IMR-90 (cell line): ENCODE measurements around the gene PDLIM4. TPM values are rescaled to one million over a fixed set of nuclear protein-coding genes. Genes with fewer than 3 reads are reported as not detected.

Experiments used
- ATAC-seq: fragments of 200-7000 bp; cut with Tn5 transposase; 2 replicates; pipeline ENCODE4 v1.9.1; 2020; ENCODE audit warnings: low read depth, mild to moderate bottlenecking, moderate library complexity
- BruUV-seq: library from RNA; stranded (reverse); fragments of 400-500 nt; replicated peaks from 2 replicates; lab custom pipeline; 2021; lab: Mats Ljungman, UMichigan
- CTCF ChIA-PET: fragments of 300-600 bp; formaldehyde crosslinking; extraction: SDS; loops from one replicate; lab custom pipeline; 2021; ENCODE audit warnings: antibody characterized with exemption; lab: Yijun Ruan, JAX
- POLR2A ChIA-PET: fragments of 300-600 bp; sonication (Branson Sonifier 250); formaldehyde crosslinking; loops from one replicate; lab custom pipeline; 2022; ENCODE audit warnings: antibody characterized with exemption; ENCODE audit not compliant: unreplicated experiment; lab: Charles Lee
- DNase-seq: peaks from one replicate; pipeline ENCODE4 v3.0.0; 2013
- H2AFZ ChIP-seq: replicated peaks from 2 replicates; pipeline ENCODE3; 2013; ENCODE audit warnings: low read length, mild to moderate bottlenecking; ENCODE audit not compliant: poor library complexity
- H2AK5ac ChIP-seq: 2 replicates; pipeline ENCODE4 v1.6.1; 2013; ENCODE audit warnings: low read depth, low read length, inconsistent platforms
- H2AK9ac ChIP-seq: replicated peaks from 2 replicates; pipeline ENCODE3; 2013; ENCODE audit warnings: mild to moderate bottlenecking, low read depth, low read length, moderate library complexity; ENCODE audit not compliant: poor library complexity
- H2BK120ac ChIP-seq: 2 replicates; pipeline ENCODE4 v1.6.1; 2013; ENCODE audit warnings: low read depth, low read length, inconsistent platforms
- H2BK15ac ChIP-seq: 3 replicates; pipeline ENCODE4 v1.6.1; 2013; ENCODE audit warnings: low read depth, low read length, inconsistent platforms
- H2BK20ac ChIP-seq: 2 replicates; pipeline ENCODE4 v1.6.1; 2013; ENCODE audit warnings: low read depth, mild to moderate bottlenecking, inconsistent platforms, low read length, moderate library complexity
- H2BK5ac ChIP-seq: 2 replicates; pipeline ENCODE4 v1.6.1; 2013; ENCODE audit warnings: mild to moderate bottlenecking, low read depth, low read length, inconsistent platforms; ENCODE audit not compliant: poor library complexity, severe bottlenecking
- H3K14ac ChIP-seq: replicated peaks from 2 replicates; pipeline ENCODE4 v1.6.1; 2013; ENCODE audit warnings: low read depth, low read length, inconsistent platforms
- H3K18ac ChIP-seq: 2 replicates; pipeline ENCODE4 v1.6.1; 2013; ENCODE audit warnings: low read depth, low read length, control low read depth
- H3K23ac ChIP-seq: 2 replicates; pipeline ENCODE4 v1.6.1; 2013; ENCODE audit warnings: low read depth, low read length, inconsistent platforms
- H3K27ac ChIP-seq: 2 replicates; pipeline ENCODE4 v1.5.1; 2013; ENCODE audit warnings: mild to moderate bottlenecking, control low read depth, low read length; ENCODE audit not compliant: insufficient read depth
- H3K27me3 ChIP-seq: 2 replicates; pipeline ENCODE4 v1.6.1; 2013; ENCODE audit warnings: low read length; ENCODE audit not compliant: control insufficient read depth, insufficient read depth
- H3K36me3 ChIP-seq: 2 replicates; pipeline ENCODE4 v1.6.1; 2013; ENCODE audit warnings: low read length, mixed read lengths; ENCODE audit not compliant: control insufficient read depth, insufficient read depth
- H3K4ac ChIP-seq: 2 replicates; pipeline ENCODE4 v1.6.1; 2013; ENCODE audit warnings: low read depth, low read length, inconsistent platforms
- H3K4me1 ChIP-seq: 2 replicates; pipeline ENCODE4 v1.6.1; 2013; ENCODE audit warnings: low read length, mixed read lengths; ENCODE audit not compliant: control insufficient read depth, insufficient read depth
- H3K4me2 ChIP-seq: 2 replicates; pipeline ENCODE4 v1.6.1; 2013; ENCODE audit warnings: low read depth, mild to moderate bottlenecking, control low read depth, low read length, moderate library complexity
- H3K4me3 ChIP-seq: 2 replicates; pipeline ENCODE4 v1.5.1; 2013; ENCODE audit warnings: low read depth, mild to moderate bottlenecking, control low read depth, low read length, moderate library complexity; ENCODE audit not compliant: insufficient read depth
- H3K56ac ChIP-seq: 2 replicates; pipeline ENCODE4 v1.6.1; 2013; ENCODE audit warnings: low read length, inconsistent platforms; ENCODE audit not compliant: insufficient read depth; ENCODE audit errors: extremely low read depth
- H3K79me1 ChIP-seq, 2 experiments: 2 replicates each; pipeline ENCODE4 v1.6.1; 2013; ENCODE audit warnings: low read length in 2 of 2, inconsistent platforms in 1 of 2, low read depth in 1 of 2
- H3K9ac ChIP-seq: 2 replicates; pipeline ENCODE4 v1.6.1; 2013; ENCODE audit warnings: low read depth, low read length, control low read depth
- H3K9me1 ChIP-seq: 2 replicates; pipeline ENCODE4 v1.6.1; 2013; ENCODE audit warnings: low read length, inconsistent platforms; ENCODE audit not compliant: insufficient read depth
- H3K9me3 ChIP-seq: 2 replicates; pipeline ENCODE4 v1.6.1; 2013; ENCODE audit warnings: low read length; ENCODE audit not compliant: control insufficient read depth, insufficient read depth
- H4K20me1 ChIP-seq: 2 replicates; pipeline ENCODE4 v1.6.1; 2013; ENCODE audit warnings: low read length, inconsistent platforms; ENCODE audit not compliant: insufficient read depth
- H4K5ac ChIP-seq: 2 replicates; pipeline ENCODE4 v1.6.1; 2013; ENCODE audit warnings: mild to moderate bottlenecking, low read depth, low read length, control low read depth
- H4K8ac ChIP-seq, 2 experiments: 2 replicates each; pipeline ENCODE4 v1.6.1; 2013; ENCODE audit warnings: low read depth in 2 of 2, low read length in 2 of 2, control low read depth in 1 of 2, inconsistent platforms in 1 of 2
- H4K91ac ChIP-seq: 2 replicates; pipeline ENCODE4 v1.6.1; 2013; ENCODE audit warnings: low read depth, low read length, inconsistent platforms; ENCODE audit not compliant: insufficient read depth
- BHLHE40 ChIP-seq: fragments of 150-350 bp; IDR thresholded peaks from 2 replicates; pipeline ENCODE4 v1.6.1; 2016; ENCODE audit warnings: mild to moderate bottlenecking, low read depth, low read length
- CEBPB ChIP-seq: IDR thresholded peaks from 2 replicates; pipeline ENCODE4 v1.6.1; 2012; ENCODE audit warnings: low read depth, low read length, improper control_type of control experiment
- CHD1 ChIP-seq: IDR thresholded peaks from 2 replicates; pipeline ENCODE4 v1.6.1; 2012; ENCODE audit warnings: low read depth, low read length, improper control_type of control experiment
- FOS ChIP-seq: fragments of 150-350 bp; IDR thresholded peaks from 2 replicates; pipeline ENCODE4 v1.6.1; 2016; ENCODE audit warnings: low read depth, low read length
- MAFK ChIP-seq: IDR thresholded peaks from 2 replicates; pipeline ENCODE4 v1.6.1; 2012; ENCODE audit warnings: low read depth, low read length, improper control_type of control experiment
- MAZ ChIP-seq: IDR thresholded peaks from 2 replicates; pipeline ENCODE4 v1.6.1; 2012; ENCODE audit warnings: low read depth, mild to moderate bottlenecking, low read length, improper control_type of control experiment, moderate library complexity, borderline replicate concordance
- MXI1 ChIP-seq: IDR thresholded peaks from 2 replicates; pipeline ENCODE4 v1.6.1; 2012; ENCODE audit warnings: low read depth, mild to moderate bottlenecking, low read length, moderate library complexity, borderline replicate concordance
- NFE2L2 ChIP-seq: fragments of 150-350 bp; IDR thresholded peaks from 2 replicates; pipeline ENCODE4 v1.6.1; 2016; ENCODE audit warnings: low read depth, mild to moderate bottlenecking, low read length
- POLR2A ChIP-seq: IDR thresholded peaks from 2 replicates; pipeline ENCODE4 v1.6.1; 2012; ENCODE audit warnings: mild to moderate bottlenecking, low read depth, low read length
- RCOR1 ChIP-seq: IDR thresholded peaks from 2 replicates; pipeline ENCODE4 v1.6.1; 2012; ENCODE audit warnings: mild to moderate bottlenecking, low read length, improper control_type of control experiment; ENCODE audit not compliant: insufficient replicate concordance
- RFX5 ChIP-seq: IDR thresholded peaks from 2 replicates; pipeline ENCODE4 v1.8.0; 2012; ENCODE audit warnings: low read depth, mild to moderate bottlenecking, low read length, moderate library complexity
- SMC3 ChIP-seq: fragments of 150-350 bp; IDR thresholded peaks from 2 replicates; pipeline ENCODE4 v1.6.1; 2016; ENCODE audit warnings: low read depth, mild to moderate bottlenecking, antibody characterized with exemption, low read length, moderate library complexity
- WGBS, 2 experiments: methylation state at CpG; one replicate each; pipeline versions ENCODE4 v1.1.5 to v1.1.7; 2013; ENCODE audit warnings: missing lambda C conversion rate in 2 of 2; ENCODE audit not compliant: insufficient read length in 1 of 2; ENCODE audit errors: extremely low coverage in 2 of 2; 5-methylcytosine and 5-hydroxymethylcytosine counted together
- dilution Hi-C: fragments of 300-500 bp; cut with HindIII; formaldehyde crosslinking; loops from one replicate; pipeline ENCODE4 v1.14.3; 2018; ENCODE audit warnings: low sequenced_read_pairs; ENCODE audit not compliant: unreplicated experiment
- in situ Hi-C: fragments of 300-500 bp; cut with MboI; formaldehyde crosslinking; loops from 3 replicates; pipeline ENCODE4 v1.14.3; 2019; ENCODE audit warnings: low sequenced_read_pairs, inconsistent platforms, mixed read lengths
- intact Hi-C: fragments of 100-400 bp; cut with micrococcal nuclease; formaldehyde crosslinking; loops from 2 replicates; pipeline ENCODE4 v1.10.0; 2022
- polyA plus RNA-seq, 3 experiments: library from polyadenylated mRNA; depleted of rRNA; stranded (reverse); fragments of >200 nt; gene quantifications; 2 replicates each; pipeline ENCODE4 v1.2.3, GENCODE V29; 2012; ENCODE audit warnings: low replicate concordance in 1 of 3
- total RNA-seq: library from RNA; depleted of rRNA; stranded (reverse); fragments of >200 nt; gene quantifications from 2 replicates; pipeline ENCODE4 v1.2.3, GENCODE V29; 2012
- TF ChIP-seq, protein P1 (sequence below): fragments of 150-350 bp; IDR thresholded peaks from 2 replicates; pipeline ENCODE4 v1.6.1; 2017; ENCODE audit warnings: mild to moderate bottlenecking, antibody characterized with exemption, low read length, low read depth
- TF ChIP-seq, protein P2 (sequence below): fragments of 150-350 bp; IDR thresholded peaks from 2 replicates; pipeline ENCODE4 v1.6.1; 2016; ENCODE audit warnings: low read depth, mild to moderate bottlenecking, low read length, moderate library complexity, borderline replicate concordance
- TF ChIP-seq, protein P3 (sequence below): conservative IDR thresholded peaks from 2 replicates; pipeline ENCODE4 v1.5.1; 2012; ENCODE audit warnings: mild to moderate bottlenecking, low read depth, low read length, improper control_type of control experiment

The PDLIM4 gene
- total and polyA plus RNA-seq, 2 of the 4 experiments (the other 2 are of a cell fraction) = 61.1 to 214 TPM

DNA sequence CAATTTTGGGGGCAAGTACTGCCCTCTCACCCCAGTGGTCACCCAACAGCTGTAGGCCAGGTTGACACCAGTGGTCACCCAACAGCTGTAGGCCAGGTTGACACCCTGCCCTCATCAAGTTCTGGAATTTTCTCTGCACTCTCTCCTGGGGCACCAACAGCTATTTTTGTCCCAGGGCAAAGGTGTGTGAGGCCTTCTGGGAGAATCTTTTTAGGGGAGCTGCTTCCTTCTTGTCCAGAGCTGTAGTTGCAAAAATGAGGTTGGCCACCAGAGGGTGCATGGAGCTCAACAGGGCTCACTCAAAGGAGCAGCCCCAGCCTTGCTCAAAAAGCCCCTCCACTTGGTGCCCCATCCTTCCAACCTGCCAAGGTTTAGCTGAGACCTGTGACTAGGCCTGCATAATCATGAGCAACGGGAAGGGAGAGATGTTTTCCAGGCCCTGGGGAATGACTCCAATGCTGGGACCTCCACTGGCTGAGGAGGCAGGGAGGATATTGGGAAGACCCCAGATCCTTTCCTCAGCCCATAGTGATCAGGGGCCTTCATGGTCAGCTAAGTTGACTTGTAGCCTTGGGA lies 19.2 kb upstream of the PDLIM4 start:
- no TSS peak for BruUV-seq
- Histone ChIP-seq H2BK15ac (no peak overlapping the region), H3K79me1 (no peaks in the 10 kb centered on the region), H3K23ac (no peak overlapping the region), H3K18ac (no peak overlapping the region), H3K9me3 (no peaks in the 10 kb centered on the region), H2AFZ (peak overlapping the region; percentile 11), H2AK9ac (no peak overlapping the region), H3K56ac (no peak overlapping the region), H2BK20ac (no peak overlapping the region), H3K9me1 (0 out of 2 replicates have a peak, but pooled peaks cover 3% of the 10 kb centered on the region), H4K20me1 (no peaks in the 10 kb centered on the region), H3K9ac (no peak overlapping the region), H3K4me2 (no peak overlapping the region), H2AK5ac (peak overlapping the region; percentile 38; the same call in 1 of the 2 replicates), H3K36me3 (no peaks in the 10 kb centered on the region), H4K91ac (no peak overlapping the region), H2BK5ac (no peak overlapping the region), H2BK120ac (no peak overlapping the region), H3K14ac (no peak overlapping the region), H3K27ac (no peak overlapping the region), H3K4ac (no peak overlapping the region), H3K27me3 (no peaks in the 10 kb centered on the region), H4K5ac (no peak overlapping the region), H3K4me3 (no peak overlapping the region), H3K4me1 (no peaks in the 10 kb centered on the region), H4K8ac (0 out of 4 replicates have a peak overlapping the region, but pooled peaks of 1 of the 2 experiments have one; percentile 8)
- ChIA-PET POLR2A (interaction anchor here (0.6 to 1.5 kb wide), 2 partner anchors 11 to 56 kb away, joined by 4 to 5 read pairs; partner anchors contain the start of gene P4HA2), CTCF (interaction anchor here (0.9 to 3.3 kb wide), 14 partner anchors 11 to 259 kb away, joined by 3 to 35 read pairs (median 4); partner anchors contain the start of gene P4HA2)
- peak; percentile 97 for ATAC-seq
- intact Hi-C loops (no loop called here), dilution Hi-C loops (no loop called here), in situ Hi-C loops (no loop called here)
- DNase-seq = peak; percentile 68
- WGBS, 2 experiments = no CpG with 5 or more reads among the region's 1 CpG
- TF ChIP-seq MAFK (0 out of 2 replicates have a peak, but pooled peaks have one; percentile 10), POLR2A (no peak), CHD1 (no peak), MAZ (peak; percentile 49), RCOR1 (no peak), FOS (no peak), CEBPB (no peak), BHLHE40 (no peak), RFX5 (no peak), NFE2L2 (no peak), MXI1 (no peak), SMC3 (peak; percentile 71)
- TF ChIP-seq, protein P1, sequence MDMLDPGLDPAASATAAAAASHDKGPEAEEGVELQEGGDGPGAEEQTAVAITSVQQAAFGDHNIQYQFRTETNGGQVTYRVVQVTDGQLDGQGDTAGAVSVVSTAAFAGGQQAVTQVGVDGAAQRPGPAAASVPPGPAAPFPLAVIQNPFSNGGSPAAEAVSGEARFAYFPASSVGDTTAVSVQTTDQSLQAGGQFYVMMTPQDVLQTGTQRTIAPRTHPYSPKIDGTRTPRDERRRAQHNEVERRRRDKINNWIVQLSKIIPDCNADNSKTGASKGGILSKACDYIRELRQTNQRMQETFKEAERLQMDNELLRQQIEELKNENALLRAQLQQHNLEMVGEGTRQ = no peak
- TF ChIP-seq, protein P2, sequence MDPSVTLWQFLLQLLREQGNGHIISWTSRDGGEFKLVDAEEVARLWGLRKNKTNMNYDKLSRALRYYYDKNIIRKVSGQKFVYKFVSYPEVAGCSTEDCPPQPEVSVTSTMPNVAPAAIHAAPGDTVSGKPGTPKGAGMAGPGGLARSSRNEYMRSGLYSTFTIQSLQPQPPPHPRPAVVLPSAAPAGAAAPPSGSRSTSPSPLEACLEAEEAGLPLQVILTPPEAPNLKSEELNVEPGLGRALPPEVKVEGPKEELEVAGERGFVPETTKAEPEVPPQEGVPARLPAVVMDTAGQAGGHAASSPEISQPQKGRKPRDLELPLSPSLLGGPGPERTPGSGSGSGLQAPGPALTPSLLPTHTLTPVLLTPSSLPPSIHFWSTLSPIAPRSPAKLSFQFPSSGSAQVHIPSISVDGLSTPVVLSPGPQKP = no peak
- TF ChIP-seq, protein P3, sequence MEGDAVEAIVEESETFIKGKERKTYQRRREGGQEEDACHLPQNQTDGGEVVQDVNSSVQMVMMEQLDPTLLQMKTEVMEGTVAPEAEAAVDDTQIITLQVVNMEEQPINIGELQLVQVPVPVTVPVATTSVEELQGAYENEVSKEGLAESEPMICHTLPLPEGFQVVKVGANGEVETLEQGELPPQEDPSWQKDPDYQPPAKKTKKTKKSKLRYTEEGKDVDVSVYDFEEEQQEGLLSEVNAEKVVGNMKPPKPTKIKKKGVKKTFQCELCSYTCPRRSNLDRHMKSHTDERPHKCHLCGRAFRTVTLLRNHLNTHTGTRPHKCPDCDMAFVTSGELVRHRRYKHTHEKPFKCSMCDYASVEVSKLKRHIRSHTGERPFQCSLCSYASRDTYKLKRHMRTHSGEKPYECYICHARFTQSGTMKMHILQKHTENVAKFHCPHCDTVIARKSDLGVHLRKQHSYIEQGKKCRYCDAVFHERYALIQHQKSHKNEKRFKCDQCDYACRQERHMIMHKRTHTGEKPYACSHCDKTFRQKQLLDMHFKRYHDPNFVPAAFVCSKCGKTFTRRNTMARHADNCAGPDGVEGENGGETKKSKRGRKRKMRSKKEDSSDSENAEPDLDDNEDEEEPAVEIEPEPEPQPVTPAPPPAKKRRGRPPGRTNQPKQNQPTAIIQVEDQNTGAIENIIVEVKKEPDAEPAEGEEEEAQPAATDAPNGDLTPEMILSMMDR = peak; percentile 77
